Skeletal muscle tissue (tissue), 4 donors: ENCODE data around the gene LAMB1. TPM values are rescaled to one million over a fixed set of nuclear protein-coding genes. Genes with fewer than 3 reads are reported as not detected.
"Not testable (repeated sequence)": the region's sequence is repeated elsewhere in the genome, so short reads cannot be mapped to it uniquely, and the experiment has no call there.

ENCODE experiments used
- H3K27ac ChIP-seq: one replicate; pipeline ENCODE4 v1.7.0; 2013; ENCODE audit warnings: mild to moderate bottlenecking, low read depth, low read length, inconsistent platforms
- H3K27me3 ChIP-seq, 3 donors: one replicate each; pipeline ENCODE4 v1.7.0; 2013; ENCODE audit warnings: low read length in 3 of 3; ENCODE audit not compliant: control insufficient read depth in 3 of 3, insufficient read depth in 3 of 3
- H3K36me3 ChIP-seq, 3 donors: one replicate each; pipeline ENCODE4 v1.7.0; 2013; ENCODE audit warnings: low read length in 3 of 3; ENCODE audit not compliant: control insufficient read depth in 3 of 3, insufficient read depth in 3 of 3
- H3K4me1 ChIP-seq, 3 donors: one replicate each; pipeline ENCODE4 v1.7.0; 2013; ENCODE audit warnings: low read length in 3 of 3, mild to moderate bottlenecking in 3 of 3; ENCODE audit not compliant: control insufficient read depth in 3 of 3, insufficient read depth in 3 of 3
- H3K4me3 ChIP-seq, 3 donors: one replicate each; pipeline ENCODE4 v1.7.0; 2013; ENCODE audit warnings: low read length in 3 of 3
- H3K9ac ChIP-seq, 3 donors: one replicate each; pipeline ENCODE4 v1.7.0; 2013; ENCODE audit warnings: low read length in 3 of 3, mild to moderate bottlenecking in 3 of 3, moderate library complexity in 2 of 3, low read depth in 1 of 3
- H3K9me3 ChIP-seq, 3 donors: one replicate each; pipeline ENCODE4 v1.7.0; 2013; ENCODE audit warnings: low read length in 3 of 3; ENCODE audit not compliant: control insufficient read depth in 3 of 3
- total RNA-seq: library from RNA; depleted of rRNA; stranded (reverse); fragments of >200 nt; gene quantifications from one replicate; pipeline ENCODE4 v1.2.3, GENCODE V29; 2014
- donor health status: Osteomylitis.

LAMB1 gene
- total RNA-seq, 1 donor from 2014 or later, result 195 TPM

DNA sequence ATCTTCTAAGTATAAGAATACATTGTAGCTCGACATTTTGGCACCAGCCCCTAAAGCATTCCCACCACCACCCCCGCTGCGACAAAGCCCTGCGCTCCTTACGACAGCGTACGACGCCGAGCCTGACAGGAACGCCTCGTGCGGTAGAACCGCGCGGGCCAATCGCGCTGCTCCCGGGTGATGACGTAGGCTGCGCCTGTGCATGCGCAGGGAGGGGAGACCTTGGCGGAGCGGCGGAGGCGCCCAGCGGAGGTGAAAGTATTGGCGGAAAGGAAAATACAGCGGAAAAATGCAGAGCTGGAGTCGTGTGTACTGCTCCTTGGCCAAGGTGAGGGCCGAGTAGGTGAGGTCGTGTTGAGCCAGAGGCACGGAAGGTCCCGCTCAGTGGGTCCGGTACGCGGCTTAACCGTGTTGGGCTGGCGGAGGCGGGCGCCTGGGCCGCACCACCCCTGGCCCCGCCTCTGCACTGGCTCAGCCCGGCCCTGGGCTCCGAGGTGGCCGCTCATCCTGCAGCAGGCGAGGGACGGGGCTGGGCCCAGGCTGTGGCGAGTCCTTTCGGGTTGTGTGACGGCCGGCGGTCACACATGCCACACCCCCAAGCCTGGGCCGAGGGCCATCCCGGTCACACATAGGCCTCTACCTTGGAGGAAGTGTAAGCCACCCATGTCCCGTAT lies 111.9 kb downstream of the LAMB1 start, which contains the start of gene DLD:
DLD (plus strand) TSS at position 222 of the 674 bp plus-strand sequence; CDS start at position 290, 68 bp downstream.
- H3K27ac ChIP-seq, result peak within 1 kb of the TSS; percentile 94
- no peaks in the 10 kb centered on the region for H3K27me3 ChIP-seq
- peaks cover 18 to 38% (median 36%) of the 10 kb centered on the region in 3 donors for H3K4me1 ChIP-seq

DNA sequence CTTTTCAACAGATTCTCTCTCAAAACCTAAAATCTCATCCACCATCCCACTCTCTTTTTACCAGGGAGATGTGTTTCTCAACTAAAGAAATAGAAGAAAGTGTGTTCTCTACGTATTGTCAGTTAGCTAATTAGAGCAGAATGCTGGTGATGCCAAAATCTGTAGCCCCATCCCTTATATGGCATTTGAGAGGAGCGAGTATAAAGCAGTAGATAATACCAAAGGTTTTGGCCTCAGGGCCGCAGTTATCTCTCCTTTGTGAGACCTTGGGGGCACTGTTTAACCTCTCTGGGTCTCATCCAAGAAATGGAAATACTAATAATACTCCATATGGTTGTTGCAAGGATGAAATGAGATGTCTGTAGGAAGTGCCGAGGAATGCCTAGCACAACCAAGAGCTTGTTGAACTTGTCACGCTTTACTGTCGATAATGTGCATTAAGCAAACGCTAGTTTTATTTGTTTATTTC lies 112.4 kb downstream of the LAMB1 start:
- peak overlapping the region; percentile 94 for H3K27ac ChIP-seq
- H3K4me3 ChIP-seq, result peak overlapping the region; percentile 85 to 96 (median 93)
- no peaks in the 10 kb centered on the region for H3K9me3 ChIP-seq
- H3K36me3 ChIP-seq, result peaks cover 0 to 20% (median 4%) of the 10 kb centered on the region in 3 donors
- peaks cover 18 to 35% (median 34%) of the 10 kb centered on the region in 3 donors for H3K4me1 ChIP-seq
- H3K9ac ChIP-seq, result peak overlapping the region; percentile 93 to 98 (median 93)
- no peaks in the 10 kb centered on the region for H3K27me3 ChIP-seq

More for the DNA sequence above, 111.9 kb downstream of the LAMB1 start, which contains the start of gene DLD:
- H3K9ac ChIP-seq, result peak within 1 kb of the TSS; percentile 93 to 98 (median 93)
- peaks cover 0 to 25% (median 8%) of the 10 kb centered on the region in 3 donors for H3K36me3 ChIP-seq
- H3K4me3 ChIP-seq, result peak within 1 kb of the TSS; percentile 85 to 96 (median 93)
- H3K9me3 ChIP-seq, result no peaks in the 10 kb centered on the region

- H3K4me3 ChIP-seq, result peak overlapping the region in 2 of 3 donors; percentile 85 to 96
- H3K27ac ChIP-seq, result peak overlapping the region; percentile 94
- peaks cover 0 to 14% (median 4%) of the 10 kb centered on the region in 3 donors for H3K36me3 ChIP-seq
Observed at GRCh38 chr7:107889992-107890391, 113.0 kb downstream of the LAMB1 start.

DNA sequence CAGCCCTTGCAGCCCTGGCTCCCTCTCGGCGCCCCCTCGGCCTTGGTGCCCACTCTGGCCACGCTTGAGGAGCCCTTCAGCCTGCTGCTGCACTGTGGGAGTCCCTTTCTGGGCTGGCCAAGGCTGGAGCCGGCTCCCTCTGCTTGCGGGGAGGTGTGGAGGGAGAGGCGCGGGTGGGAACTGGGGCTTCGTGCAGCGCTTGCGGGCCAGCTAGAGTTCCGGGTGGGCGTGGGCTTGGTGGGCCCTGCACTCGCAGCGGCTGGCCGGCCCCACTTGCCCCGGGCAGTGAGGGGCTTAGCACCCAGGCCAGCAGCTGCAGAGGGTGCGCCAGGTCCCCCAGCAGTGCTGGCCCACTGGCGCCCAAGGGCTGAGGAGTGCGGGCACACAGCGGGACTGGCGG lies 115.1 kb downstream of the LAMB1 start:
- H3K4me1 ChIP-seq, result peaks cover 10 to 20% (median 14%) of the 10 kb centered on the region in 3 donors
- not testable (repeated sequence) for H3K27me3 ChIP-seq, H3K36me3 ChIP-seq, H3K27ac ChIP-seq, H3K9ac ChIP-seq, H3K4me3 ChIP-seq, H3K9me3 ChIP-seq

More at GRCh38 chr7:107889992-107890391, 113.0 kb downstream of the LAMB1 start:
- H3K27me3 ChIP-seq, result no peaks in the 10 kb centered on the region
- H3K9me3 ChIP-seq, result no peaks in the 10 kb centered on the region
- H3K9ac ChIP-seq, result peak overlapping the region in 1 of 3 donors; percentile 98
- peaks cover 18 to 35% (median 34%) of the 10 kb centered on the region in 3 donors for H3K4me1 ChIP-seq

DNA sequence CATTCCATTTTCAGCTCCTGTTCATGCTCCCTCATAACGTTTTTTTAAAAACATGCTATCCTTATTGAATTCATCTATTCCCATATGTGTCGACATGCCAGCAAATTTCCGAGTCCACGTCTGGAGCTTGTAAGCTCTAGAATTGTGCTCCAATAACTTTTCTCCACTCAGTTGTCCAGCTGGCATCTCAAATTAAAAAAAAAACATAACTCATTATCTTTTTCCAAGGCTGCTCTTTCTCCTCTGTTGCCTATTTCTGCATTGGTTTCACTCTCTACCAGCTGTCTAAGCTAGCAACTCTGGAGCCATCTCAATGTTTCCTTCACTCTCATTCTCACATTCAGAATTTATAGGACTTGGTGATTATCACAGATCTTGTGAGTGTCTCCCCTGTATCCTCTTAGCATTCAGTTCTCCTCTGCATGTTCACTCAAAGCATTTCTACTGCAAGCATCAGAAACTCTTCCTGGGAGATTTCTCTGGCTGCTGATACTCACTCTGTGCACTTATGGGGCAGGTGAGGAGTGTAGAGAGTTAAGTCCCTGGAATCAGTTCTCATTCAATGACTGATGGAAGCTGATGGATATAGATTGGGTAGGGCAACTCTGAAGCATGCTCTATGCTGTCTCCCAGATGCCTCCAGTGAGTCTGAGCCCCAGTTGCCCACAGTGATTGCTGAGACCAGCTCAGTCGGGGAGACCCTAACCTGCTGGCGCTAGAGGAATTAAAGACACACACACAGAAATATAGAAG lies 118.7 kb downstream of the LAMB1 start:
- H3K9me3 ChIP-seq, result no peaks in the 10 kb centered on the region
- H3K27me3 ChIP-seq, result peaks cover 0 to 3% (median 0%) of the 10 kb centered on the region in 3 donors
- no peak overlapping the region for H3K27ac ChIP-seq
- no peak overlapping the region for H3K9ac ChIP-seq
- H3K36me3 ChIP-seq, result no peaks in the 10 kb centered on the region
- H3K4me3 ChIP-seq, result no peak overlapping the region
- H3K4me1 ChIP-seq, result no peaks in the 10 kb centered on the region

GRCh38 chr7:107882766-107883165 lies 120.2 kb downstream of the LAMB1 start:
- no peak overlapping the region for H3K4me3 ChIP-seq
- peaks cover 0 to 3% (median 0%) of the 10 kb centered on the region in 3 donors for H3K27me3 ChIP-seq
- no peaks in the 10 kb centered on the region for H3K36me3 ChIP-seq
- no peaks in the 10 kb centered on the region for H3K4me1 ChIP-seq
- H3K9me3 ChIP-seq, result no peaks in the 10 kb centered on the region
- no peak overlapping the region for H3K27ac ChIP-seq
- no peak overlapping the region for H3K9ac ChIP-seq

- Histone ChIP-seq H3K36me3 (no peaks in the 10 kb centered on the region), H3K27me3 (peaks cover 0 to 3% (median 0%) of the 10 kb centered on the region in 3 donors), H3K9ac (no peak overlapping the region), H3K27ac (no peak overlapping the region), H3K4me3 (no peak overlapping the region), H3K9me3 (no peaks in the 10 kb centered on the region), H3K4me1 (no peaks in the 10 kb centered on the region)
Observed at GRCh38 chr7:107879400-107880035, 123.4 kb downstream of the LAMB1 start.

DNA sequence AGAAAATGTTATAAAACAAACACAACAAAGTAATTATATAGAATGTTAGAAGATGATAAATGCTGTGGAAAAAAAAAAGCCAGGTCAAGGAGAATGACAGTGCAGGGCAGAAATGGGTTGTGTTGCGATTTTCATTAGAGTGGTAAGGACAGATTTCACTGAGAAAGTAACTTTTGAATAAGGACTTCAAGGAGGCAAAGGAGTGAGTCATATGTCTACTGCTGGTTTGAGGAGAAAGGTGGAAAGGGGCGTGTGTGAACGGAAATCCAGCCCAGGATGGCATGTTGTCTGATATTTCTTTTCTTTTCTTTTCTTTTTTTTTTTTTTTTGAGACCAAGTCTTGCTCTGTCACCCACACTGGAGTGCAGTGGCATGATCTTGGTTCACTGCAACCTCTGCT lies 124.3 kb downstream of the LAMB1 start:
- Histone ChIP-seq H3K4me3 (no peak overlapping the region), H3K27ac (no peak overlapping the region), H3K27me3 (peaks cover 0 to 3% (median 0%) of the 10 kb centered on the region in 3 donors), H3K4me1 (no peaks in the 10 kb centered on the region), H3K9ac (no peak overlapping the region), H3K9me3 (no peaks in the 10 kb centered on the region), H3K36me3 (no peaks in the 10 kb centered on the region)

GRCh38 chr7:107877731-107878382 lies 125.1 kb downstream of the LAMB1 start:
- no peak overlapping the region for H3K27ac ChIP-seq

More at GRCh38 chr7:107877731-107878382, 125.1 kb downstream of the LAMB1 start:
- H3K4me1 ChIP-seq, result no peaks in the 10 kb centered on the region
- H3K27me3 ChIP-seq, result peaks cover 0 to 2% (median 0%) of the 10 kb centered on the region in 3 donors
- H3K36me3 ChIP-seq, result no peaks in the 10 kb centered on the region
- no peak overlapping the region for H3K4me3 ChIP-seq
- no peak overlapping the region for H3K9ac ChIP-seq
- no peaks in the 10 kb centered on the region for H3K9me3 ChIP-seq
